GM12875 (cell line): Measurements from ENCODE around the gene SLC6A12.

Experiments
- H3K4me3 ChIP-seq: one replicate; pipeline ENCODE4 v1.5.1; 2011; ENCODE audit warnings: low read depth, low read length, control low read depth
- TF ChIP-seq, protein P1 (sequence below): IDR thresholded peaks from 2 replicates; pipeline ENCODE4 v1.5.1; 2011; ENCODE audit warnings: low read depth, mild to moderate bottlenecking, control low read depth, inconsistent platforms, low read length, moderate library complexity, borderline replicate concordance; ENCODE audit not compliant: insufficient read depth

SLC6A12 gene

DNA sequence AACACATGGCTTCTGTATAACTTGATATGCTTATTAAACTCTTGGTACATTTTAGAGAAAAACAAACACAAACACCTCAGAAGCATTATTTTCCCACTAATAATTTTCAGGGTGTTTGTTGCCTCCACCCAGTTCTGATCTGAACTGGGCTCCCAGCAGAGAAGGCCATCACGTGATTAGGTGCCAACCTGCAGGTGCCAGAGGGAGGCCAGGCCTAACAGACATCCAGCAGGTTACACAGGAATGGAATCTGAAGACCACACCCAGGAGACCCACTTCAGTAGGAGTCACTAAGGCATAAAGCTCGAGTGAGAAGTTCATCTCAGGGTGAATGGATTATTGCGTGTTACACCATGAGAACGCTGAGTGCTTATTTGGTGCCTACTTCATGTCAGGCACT lies 8.9 kb downstream of the SLC6A12 start:
- no peak overlapping the region for H3K4me3 ChIP-seq
- TF ChIP-seq, protein P1, sequence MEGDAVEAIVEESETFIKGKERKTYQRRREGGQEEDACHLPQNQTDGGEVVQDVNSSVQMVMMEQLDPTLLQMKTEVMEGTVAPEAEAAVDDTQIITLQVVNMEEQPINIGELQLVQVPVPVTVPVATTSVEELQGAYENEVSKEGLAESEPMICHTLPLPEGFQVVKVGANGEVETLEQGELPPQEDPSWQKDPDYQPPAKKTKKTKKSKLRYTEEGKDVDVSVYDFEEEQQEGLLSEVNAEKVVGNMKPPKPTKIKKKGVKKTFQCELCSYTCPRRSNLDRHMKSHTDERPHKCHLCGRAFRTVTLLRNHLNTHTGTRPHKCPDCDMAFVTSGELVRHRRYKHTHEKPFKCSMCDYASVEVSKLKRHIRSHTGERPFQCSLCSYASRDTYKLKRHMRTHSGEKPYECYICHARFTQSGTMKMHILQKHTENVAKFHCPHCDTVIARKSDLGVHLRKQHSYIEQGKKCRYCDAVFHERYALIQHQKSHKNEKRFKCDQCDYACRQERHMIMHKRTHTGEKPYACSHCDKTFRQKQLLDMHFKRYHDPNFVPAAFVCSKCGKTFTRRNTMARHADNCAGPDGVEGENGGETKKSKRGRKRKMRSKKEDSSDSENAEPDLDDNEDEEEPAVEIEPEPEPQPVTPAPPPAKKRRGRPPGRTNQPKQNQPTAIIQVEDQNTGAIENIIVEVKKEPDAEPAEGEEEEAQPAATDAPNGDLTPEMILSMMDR = no peak

DNA sequence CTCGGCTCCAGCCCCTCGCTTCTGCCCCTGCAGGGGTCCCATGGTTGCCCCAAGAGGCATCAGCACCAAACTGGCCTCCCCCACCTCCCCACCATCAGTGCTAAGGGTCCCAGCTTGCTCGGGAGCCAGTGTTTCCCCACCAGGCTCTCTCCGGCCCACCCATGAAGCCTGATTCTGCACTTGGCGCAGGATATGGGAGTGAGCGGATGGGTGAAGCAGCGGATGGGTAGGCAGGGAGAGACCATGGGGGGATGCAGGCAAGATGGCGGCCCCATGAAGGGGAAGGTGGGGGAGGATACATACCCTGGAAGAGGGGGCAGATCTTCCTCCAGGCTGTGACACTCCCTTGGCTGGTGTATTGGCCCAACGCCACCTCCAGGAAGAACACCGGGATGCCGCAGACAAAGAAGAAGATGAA lies 9.7 kb downstream of the SLC6A12 start:
- TF ChIP-seq, protein P1 = no peak
- no peak overlapping the region for H3K4me3 ChIP-seq

DNA sequence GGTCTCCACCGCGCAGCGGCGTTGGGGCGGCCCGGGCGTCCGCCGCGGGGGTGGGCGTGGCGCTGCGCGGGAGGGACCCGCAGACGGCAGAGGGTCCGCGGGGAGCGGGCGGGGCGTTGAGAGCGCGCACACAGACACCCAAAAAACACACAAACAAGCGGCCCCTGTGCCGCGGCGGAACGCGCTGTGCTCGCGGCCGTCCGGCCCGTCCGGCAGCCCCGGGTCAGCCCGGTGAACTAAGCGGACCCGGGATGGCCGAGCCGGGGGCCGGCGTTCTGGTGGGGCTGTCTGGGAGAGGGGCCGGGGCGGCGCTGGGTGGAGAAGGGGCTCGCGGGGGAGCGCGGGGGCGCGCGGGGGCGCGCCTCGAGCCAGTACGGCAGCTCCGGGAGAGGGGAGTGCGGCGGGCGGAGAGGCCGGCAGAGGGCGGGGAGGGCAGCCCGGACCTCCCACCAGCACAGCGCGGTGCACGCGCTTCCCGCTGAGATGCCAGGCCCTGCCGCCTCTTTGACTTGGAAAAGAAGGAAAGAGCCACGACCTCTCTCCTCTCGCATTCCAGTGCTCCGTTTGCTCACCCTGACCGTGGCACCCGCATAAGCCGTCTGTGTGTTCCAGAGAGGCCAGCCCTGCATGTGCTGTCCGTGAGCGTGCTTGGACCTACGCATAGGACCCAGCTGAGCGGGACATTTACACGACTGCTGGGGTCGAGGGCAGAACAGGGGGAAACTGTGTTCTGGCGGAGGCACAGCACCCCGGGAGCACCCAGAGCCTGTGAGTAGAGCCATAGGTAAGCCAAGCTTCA lies 10.3 kb downstream of the SLC6A12 start:
- TF ChIP-seq, protein P1 = no peak
- no peak overlapping the region for H3K4me3 ChIP-seq

DNA sequence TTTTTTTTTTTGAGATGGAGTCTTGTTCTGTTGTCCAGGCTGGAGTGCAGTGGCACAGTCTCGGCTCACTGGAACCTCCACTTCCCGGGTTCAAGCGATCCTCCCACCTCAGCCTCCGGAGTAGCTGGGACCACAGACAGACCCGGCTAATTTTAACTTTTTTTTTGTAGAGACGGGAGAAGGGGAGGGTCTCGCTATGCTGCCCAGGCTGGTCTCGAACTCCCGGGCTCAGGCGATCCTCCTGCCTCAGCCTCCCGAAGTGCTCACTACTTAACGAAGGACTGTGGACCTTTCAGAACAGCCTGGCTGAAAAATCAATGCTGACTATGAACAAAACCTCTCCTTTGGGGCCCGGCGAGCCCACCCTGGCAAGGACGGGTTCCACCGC lies 10.9 kb downstream of the SLC6A12 start:
- no peak overlapping the region for H3K4me3 ChIP-seq
- TF ChIP-seq, protein P1 = no peak

DNA sequence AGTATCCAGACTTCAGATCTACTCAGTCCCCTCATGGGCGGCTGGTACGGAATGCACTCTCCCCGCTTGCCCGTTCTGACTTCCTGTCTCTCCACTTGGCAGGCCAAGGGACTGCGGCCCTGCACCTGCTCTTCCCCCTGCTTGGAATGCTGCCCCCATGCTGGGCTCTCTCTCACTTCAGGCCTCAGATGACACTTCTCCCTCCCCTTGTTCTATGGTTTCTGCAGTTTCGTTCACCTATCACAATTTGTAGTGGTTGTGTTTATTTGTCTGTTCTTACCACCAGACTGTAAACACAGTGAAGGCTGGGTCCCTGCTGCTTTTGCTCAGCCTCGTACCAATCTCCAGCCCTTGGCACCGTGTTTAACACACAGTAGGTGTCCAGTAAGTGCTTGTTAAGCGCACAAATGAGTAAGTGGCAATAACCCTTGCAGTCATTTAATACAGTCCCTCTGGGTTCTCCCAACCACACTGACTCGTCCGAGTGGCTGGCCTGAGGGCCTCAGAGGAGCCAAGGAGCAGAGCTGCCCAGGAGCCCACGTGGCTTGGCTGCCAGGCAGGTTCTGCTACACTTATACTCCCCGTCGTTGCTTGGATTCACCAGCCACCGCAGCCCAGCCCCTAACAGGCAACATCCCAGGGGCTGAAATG lies 11.8 kb downstream of the SLC6A12 start:
- H3K4me3 ChIP-seq = no peak overlapping the region
- TF ChIP-seq, protein P1 = no peak

DNA sequence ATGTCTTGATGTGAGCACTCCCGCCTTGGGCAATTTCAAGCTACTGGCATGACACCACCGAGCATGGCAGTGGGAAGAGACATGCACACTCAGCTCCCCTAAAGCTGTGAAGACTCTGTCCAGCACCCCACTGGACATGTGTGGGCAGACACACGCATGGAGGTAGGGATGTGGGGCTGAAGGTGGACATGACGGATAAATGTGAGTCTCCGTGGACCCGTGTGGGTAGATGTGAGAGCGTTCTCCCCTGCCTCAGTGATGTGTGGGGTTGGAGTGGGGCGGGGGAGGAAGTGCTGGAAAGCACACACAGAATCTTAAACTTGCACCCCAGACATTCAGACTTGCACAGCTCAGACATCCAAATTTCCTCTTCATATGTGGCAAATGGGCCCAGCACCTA lies 12.6 kb downstream of the SLC6A12 start:
- TF ChIP-seq, protein P1 = no peak
- H3K4me3 ChIP-seq = no peak overlapping the region

DNA sequence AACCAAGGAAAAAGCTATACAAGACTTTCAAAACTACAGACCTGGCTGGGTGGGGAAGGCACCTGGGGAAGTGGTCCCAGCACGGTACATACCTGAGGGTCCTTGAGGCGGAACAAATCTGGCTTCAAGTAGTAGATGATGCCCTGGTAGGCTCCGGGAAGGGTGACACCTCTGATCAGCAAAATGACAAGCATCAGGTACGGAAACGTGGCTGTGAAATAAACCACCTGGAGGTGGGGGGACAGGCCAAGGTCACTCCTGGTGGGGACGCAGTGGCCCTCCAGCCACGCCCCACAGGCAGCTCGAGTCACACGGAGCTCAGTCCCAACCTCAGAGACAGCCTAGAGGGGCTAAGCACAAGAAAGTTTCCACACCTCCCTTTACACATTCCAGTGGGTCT lies 15.3 kb downstream of the SLC6A12 start:
- TF ChIP-seq, protein P1 = no peak
- H3K4me3 ChIP-seq = no peak overlapping the region
